Activated T-helper 1 cell treated with anti-CD3 and anti-CD28 coated beads, Interleukin-2, amount 50 U/mL, for 16 hours (primary cell): Measurements from ENCODE around the gene RAB11FIP2.
"Not testable (repeated sequence)": the region's sequence is repeated elsewhere in the genome, so short reads cannot be mapped to it uniquely, and the experiment has no call there.

Source experiments
- DNase-seq, 2 donors: peaks; one replicate each; pipeline ENCODE4 v3.0.0-alpha.2; 2020; ENCODE audit warnings: low read depth in 1 of 2, low spot score in 1 of 2

RAB11FIP2 gene, protein sequence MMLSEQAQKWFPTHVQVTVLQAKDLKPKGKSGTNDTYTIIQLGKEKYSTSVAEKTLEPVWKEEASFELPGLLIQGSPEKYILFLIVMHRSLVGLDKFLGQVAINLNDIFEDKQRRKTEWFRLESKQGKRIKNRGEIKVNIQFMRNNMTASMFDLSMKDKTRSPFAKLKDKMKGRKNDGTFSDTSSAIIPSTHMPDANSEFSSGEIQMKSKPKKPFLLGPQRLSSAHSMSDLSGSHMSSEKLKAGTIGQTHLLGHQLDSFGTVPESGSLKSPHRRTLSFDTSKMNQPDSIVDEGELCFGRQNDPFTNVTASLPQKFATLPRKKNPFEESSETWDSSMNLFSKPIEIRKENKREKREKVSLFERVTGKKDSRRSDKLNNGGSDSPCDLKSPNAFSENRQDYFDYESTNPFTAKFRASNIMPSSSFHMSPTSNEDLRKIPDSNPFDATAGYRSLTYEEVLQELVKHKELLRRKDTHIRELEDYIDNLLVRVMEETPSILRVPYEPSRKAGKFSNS

DNA sequence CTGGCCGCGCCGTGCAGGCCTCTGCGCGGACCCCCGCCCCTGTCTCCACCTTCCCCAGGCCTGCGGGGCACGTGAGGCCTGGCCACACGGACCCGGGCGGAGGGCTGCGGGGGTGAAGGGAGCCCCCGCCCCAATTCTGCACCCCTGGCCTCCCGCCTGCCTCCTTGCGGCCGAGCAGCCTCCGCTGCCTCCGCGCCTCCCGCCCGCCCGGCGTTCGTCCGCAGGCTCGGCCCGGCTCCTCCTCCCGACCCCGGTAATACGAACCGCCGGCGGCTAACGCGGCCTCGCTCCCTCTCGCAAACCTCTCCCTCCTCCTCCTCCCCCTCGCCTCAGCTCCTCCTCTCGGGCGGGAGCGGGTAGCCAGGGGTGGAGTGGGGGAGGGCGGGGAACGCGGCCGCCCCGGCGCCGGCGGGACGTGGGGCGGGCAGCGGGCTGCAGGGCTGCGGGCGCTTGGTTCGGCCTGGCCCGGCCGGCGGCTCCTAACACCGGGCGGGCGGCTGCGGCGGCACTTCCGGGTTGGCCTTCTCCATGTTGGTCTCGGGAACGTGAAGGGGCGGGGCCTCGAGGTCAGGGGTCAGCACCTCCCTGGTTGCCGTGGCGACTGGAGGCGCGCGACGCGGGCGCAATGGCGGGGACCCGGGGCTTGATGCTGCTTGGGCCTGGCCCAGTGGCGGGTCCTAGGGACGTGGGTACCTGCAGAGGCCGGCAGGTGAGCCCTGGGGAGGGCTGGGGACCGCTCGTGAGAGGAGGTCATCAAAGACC, at the start of gene RAB11FIP2:
RAB11FIP2 (minus strand) TSS at position 547 of the 762 bp plus-strand sequence. CDS start 778 bp downstream, outside the sequence.
- peak; percentile 89 to 95 for DNase-seq

DNA sequence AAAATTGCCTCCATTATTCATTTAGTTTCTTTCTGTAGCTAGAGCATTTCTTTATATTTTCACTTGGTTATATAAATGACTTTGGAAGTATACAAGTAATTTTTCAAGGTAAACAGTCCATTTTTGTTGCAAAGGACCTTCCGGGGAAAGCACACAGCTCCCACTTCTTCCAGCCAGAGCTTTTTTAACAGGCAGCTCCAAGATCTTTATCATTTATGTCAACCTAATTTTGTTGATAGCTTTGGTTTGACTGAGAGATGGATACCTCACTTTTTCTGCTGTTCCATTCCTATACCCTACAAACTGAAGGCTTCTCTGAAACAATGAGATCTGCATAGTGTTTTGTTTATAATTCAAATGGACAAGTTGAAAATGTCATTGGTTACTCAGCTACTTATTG, 49.3 kb upstream of the RAB11FIP2 start:
- no peak for DNase-seq

DNA sequence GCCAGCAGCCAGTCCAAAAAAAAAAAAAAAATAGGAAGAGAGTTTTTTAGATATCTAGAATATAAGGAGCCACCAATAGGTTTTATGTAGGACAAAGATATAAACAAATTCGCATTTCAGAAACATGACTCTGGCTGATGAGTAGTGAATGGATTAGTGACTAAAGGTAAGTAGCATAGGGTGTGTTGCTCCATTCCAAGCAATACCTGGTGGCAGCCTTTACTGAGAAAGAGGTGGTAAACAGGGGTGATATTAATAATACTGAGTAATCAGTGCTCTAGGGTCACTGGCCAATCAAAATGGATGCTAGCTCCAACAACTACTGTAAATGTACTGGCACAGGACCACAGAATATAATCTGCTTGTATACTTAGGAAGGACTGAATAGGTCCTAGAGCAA, 45.5 kb upstream of the RAB11FIP2 start:
- no peak for DNase-seq

DNA sequence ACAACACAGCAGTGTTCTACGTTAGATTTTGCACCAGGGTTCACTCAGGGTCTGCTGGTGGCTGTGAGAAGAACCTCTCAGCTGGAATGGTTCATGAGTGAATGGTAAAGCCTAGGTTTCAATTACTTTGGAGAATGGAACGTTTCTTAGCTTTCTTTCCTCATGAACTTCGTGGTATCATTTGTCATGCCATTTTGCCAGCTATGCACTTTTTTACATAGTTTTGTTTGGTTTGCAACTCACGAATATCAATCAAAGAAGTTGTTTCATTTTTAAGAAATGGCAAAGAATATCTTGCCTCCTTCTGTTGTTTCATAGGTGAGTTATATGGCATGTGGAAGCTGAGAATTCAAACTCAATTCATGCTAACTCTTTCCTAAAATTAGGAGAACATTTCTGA, 34.1 kb upstream of the RAB11FIP2 start:
- DNase-seq: no peak

DNA sequence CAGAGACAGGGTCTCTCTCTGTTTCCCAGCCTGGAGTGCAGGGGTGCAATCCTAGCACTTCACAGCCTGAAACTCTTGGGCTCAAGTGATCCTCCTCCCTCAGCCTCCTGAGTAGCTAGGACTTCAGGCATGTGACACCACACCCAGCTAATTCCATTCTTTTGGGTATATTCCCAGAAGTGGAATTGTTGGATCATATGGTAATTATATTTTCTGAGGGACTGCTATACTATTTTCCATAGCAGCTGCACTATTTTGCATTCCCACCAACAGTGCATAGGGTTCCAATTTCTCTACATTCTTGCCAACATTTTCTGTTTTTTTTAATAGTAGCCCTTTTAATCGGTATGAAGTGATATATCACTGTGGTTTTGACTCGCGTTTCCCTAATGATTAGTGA, 30.0 kb upstream of the RAB11FIP2 start:
- DNase-seq: no peak

DNA sequence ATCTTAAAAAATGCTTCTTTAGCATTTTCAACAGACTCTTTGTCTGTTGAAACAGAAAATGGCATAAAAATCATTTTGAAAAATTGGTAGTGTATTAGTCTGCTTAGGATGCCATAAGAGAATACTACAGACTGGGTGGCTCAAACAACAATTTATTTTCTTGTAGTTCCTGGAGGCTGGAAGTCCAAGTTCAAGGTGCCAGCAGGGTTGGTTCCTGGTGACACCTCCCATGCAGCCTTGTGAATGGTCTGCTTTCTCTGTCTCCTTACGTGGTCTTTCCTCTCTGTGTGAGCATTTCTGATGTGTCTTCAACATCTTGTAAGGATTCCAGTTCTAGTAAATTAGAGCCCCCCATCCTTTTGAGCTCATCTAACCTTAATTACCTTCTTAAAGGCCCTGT, 26.1 kb upstream of the RAB11FIP2 start:
- DNase-seq: no peak

DNA sequence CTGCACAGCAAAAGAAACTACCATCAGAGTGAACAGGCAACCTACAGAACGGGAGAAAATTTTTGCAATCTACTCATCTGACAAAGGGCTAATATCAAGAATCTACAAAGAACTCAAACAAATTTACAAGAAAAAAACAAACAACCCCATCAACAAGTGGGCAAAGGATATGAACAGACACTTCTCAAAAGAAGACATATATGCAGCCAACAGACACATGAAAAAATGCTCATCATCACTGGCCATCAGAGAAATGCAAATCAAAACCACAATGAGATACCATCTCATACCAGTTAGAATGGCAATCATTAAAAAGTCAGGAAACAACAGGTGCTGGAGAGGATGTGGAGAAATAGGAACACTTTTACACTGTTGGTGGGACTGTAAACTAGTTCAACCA, 20.6 kb upstream of the RAB11FIP2 start:
- not testable (repeated sequence) for DNase-seq

DNA sequence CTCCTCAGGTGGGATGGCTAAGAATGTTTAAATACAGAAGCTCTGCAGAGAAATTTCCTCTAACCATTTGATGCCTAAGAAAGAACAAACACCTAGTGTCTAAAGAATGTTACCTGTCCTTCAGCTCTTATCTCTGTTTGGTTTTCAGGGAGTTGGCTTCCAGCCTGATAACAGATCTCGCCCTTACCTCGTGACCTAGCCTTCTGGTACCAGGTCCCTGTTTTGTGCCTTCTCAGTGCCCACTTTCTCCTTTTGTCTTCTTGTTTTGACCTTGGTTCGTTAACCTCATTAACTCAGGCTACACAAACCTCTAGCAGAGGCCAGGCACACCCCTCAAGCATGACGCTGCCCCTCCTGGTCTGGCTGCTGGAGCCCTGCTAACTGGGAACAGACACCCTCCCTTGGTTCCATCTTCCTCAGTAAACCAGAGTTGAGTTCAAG, 16.1 kb upstream of the RAB11FIP2 start:
- no peak for DNase-seq

DNA sequence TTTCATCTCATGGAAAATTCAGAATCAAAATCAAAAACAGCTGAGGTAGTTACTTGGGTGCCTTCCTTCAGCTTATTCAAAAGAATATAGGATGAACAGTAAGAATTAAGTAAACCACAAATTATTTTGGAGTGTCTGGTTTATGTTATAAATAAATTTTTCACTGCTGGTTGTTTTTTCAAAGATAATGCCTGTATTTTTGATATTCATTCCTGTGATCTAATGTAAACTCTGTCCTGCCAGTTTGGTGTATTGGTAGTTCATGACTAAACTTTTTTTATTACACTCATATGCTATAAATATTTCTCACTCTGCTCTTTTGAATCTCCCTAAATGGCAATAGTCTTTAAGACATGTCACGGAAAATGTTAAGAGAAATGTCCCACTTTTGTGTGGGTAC, 11.6 kb upstream of the RAB11FIP2 start:
- DNase-seq: no peak

DNA sequence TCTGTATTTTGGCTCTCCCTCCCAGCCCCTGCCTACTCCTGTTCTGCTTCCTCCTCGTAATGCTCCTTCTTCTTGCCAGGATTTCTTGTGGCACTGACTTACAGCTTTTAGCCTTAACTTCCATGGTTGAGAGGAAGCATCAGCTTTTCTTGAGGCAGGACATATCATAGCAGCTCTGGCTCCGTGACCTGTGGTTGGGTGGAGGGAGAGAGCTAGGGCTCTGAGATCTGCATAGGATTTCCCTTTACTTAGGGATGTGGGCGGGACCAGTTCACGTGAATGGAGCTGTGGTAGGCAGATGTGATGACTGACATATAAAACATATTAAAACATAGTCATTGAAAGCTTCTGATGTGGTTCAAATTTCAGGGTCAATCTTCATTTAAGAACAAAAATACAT, 10.6 kb upstream of the RAB11FIP2 start:
- no peak for DNase-seq

DNA sequence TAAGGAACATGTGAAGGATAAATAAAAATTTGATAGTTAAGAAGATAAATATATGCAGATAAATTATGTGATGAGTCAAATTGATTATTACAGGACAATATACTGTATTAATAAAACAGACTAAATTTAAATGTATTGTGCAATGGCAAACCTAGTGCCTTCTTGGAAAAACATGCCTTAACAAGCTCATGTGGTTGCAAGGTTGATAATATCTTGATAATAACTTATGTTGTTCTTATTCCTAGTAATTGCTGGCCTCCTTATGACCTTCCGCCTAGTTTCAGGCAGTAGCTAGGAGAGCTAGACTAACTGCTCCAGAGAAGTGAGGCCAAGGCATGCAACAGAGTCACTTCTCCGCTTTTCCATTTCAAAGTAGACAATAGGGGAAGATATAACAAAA, 7.6 kb upstream of the RAB11FIP2 start:
- DNase-seq: no peak

DNA sequence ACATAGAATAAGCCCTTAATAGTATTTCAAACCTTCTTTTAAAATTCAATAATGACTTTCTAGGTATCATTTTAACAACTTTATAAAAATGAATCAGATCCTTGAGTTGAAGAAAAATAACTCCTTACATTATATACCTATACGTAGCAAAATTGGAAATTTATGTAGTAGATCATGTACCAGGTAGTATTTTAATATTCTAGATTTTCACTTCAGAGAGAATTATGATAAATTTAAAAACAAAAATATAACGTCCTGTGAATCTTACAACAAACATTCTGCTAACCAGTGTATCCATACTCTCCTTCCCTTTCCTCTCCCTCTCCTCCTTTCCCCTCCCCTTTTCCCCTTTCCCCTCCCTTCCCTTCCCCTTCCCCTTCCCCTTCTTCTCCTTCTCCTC, 6.1 kb upstream of the RAB11FIP2 start:
- no peak for DNase-seq

DNA sequence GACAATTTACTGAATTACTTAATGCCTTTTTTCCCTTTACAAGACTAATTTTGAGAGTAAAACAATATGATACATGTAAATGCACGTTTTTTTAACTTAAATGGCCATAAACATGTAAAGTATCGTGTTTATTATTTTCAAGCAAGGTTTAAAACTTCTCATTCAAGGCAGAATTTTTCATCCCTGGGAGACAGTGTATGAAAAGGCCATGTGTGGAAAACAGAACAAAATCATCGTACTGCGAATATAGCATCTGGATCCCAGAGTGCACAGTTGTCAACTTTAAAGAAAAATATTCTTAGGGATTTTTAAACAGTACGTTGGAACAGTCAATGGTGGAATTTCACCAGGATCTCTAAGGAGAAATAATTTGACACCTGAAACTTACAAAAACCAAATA, 1.1 kb upstream of the RAB11FIP2 start:
- DNase-seq: no peak

DNA sequence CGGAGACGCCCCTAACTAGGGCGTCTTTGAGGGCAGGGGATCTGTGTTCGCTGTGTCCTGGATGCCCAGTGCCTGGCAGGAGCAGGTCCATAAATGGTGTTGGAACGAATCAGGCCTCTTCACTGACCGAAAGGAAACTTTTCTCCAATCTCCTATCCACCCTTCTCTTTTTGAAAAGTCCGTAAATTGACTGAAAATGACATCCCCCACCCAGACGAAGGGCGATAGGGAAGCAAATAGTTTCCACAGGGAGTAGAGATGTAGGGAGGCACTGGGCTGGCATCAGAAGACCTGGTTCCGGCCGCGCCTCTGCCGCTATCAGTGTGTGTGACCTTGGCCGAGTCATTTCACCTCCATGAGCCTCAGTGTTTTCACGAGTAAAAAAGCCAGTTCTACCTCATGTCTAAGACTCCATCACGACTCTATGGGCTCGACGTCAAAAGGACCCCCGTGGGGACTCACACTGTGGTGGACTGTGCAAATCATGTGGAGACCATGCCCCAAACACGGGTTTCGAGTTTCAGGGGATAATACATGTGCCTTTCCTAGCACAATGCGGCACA, 497 bp upstream of the RAB11FIP2 start:
- no peak for DNase-seq

DNA sequence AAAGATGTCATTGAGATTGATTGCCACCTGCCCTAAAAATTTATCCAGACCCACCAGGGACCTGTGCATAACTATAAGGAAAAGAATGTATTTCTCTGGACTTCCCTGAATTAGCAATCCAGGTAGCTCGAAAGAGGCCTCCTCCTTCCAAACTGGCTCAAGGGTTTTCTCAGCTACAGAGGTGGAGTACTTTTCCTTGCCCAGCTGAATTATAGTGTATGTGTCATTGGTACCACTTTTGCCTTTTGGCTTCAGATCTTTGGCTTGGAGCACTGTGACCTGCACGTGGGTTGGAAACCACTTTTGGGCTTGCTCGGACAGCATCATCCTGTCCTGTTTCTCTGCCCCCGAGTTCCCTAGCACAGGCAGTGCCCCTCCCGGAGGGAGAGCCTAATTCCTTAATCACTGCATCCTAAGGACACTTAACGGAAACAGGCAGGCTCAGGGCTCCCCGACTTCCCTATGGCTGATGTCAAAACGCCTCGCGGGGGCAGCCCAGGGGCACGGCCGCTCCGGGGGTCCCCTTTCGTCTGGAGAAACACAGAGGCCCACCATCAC, 825 bp downstream of the RAB11FIP2 start:
- no peak for DNase-seq

DNA sequence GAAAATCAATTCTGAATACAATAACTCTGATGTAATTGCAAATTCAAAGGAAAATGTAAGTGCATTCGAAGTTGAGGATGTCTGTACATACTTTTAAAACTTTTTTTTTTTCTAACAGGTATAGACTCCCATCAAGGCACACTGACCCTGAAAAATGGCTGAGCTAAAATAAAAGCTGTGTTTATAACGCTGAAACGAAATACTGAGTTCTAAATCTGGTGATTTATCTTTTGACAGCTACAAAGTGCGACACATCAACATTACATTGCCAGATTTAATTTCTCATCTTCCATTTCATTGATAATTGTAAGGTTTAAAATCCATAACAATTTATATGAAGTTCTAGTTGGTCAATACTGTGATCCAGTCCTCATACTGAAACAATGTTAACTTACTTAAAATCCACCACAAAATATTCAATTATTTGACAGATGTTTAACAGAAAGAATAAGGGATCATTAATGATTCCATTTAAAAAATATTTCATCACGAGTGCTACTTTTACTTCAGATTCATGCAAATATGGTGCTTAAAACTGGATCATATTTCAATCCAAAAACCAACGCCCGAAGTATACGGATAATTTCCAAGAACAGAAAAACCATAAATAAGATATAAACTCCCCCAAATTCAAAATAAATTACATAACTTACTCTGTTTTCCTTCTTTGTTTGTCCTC, 1.4 kb downstream of the RAB11FIP2 start:
- no peak for DNase-seq

DNA sequence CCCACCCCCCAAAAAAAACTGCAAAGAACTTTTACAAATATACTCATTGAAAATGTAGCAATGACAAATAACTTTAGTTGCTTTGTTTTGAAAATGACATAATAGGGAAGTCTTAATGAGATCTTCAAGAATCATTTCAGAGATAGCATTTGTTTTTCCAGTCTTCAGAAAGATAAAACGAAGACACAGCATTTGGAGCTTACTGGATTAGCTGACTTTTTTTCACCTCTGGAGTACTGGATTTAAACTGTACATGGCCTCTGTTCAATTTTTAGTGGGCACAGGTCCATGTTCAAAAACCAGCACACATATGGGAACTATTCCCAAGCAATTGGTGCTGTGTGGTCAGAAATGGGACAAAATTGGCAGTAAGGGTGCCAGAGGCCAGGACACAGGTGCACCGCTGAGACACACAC, 3.9 kb downstream of the RAB11FIP2 start:
- no peak for DNase-seq

DNA sequence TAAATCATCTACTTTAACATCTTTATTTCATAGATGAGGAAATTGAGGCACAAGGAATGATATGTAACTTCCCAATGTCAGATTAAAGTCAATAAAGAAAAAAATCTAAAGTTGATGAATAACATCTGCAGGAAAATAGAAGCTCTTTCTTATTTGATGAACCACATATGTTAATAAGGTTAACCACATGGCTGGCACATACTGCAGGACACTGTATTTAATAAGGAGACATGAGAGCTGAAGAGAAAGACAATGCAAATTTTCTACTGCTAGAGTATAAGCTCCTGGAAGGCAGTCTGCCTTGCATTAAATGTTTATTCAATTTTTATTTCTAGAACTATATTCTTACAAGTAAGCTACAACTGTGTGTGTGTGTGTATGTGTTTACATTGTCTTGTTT, 4.4 kb downstream of the RAB11FIP2 start:
- DNase-seq: no peak

DNA sequence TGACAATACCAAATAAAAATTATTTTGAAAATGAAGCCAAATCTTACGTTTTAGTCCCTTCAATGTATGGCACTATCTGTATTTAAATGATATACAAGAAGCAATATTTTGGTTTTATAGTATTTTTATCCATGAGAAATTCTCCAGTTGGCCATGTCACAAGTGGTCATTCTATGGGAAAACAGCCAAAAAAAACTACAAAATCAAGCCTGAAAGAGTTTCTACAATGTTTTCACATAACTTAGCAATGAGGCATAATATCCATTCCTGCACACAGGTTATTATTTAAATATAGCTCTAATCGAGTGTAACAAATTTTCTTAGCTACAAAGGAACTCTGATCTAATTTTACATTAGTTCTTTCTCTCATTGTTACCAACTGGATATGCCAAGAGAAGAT, 5.4 kb downstream of the RAB11FIP2 start:
- DNase-seq: no peak

DNA sequence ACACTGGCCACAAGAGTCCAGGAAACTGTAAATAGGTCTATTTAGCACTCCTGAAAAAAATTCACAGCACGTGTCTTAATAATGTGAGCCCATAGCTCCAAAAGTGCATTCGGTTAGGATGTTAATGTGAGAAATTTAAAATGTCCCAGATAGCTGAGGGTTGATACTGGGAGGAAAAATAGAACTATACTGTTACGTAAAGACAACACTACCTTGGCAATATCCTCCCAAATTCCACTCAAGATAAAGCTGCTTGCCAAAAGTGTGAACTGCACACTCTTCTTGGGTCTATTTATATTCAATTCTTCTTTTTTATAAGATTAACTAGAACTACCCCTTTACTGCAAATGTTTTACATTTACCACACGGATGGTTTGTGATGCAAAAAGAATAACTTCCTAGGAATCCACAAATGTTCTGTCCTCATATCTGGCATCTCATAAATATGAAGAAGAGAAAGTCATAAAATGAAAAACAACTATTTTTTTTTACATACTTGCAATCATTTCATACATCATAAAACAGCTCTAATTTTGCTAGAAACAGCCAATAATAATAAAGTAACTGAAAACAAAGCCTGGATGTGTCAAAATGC, 10.4 kb downstream of the RAB11FIP2 start:
- DNase-seq: no peak
